Thyroid gland (tissue), 4 donors: ENCODE results near the gene OST4. TPM values are rescaled to one million over a fixed set of nuclear protein-coding genes. Genes with fewer than 3 reads are reported as not detected.

Experiments used
- DNase-seq, 2 donors: peaks; one replicate each; pipeline ENCODE4 v3.0.0-alpha.2; 2019
- H3K27ac ChIP-seq, 3 donors: fragments of 200-600 bp; sonication (generic); 1 replicate in 2 of 3; 2 replicates in 1 of 3; pipeline ENCODE4 v1.5.1; 2016 to 2019; ENCODE audit warnings: mild to moderate bottlenecking in 1 of 3, moderate library complexity in 1 of 3
- H3K27me3 ChIP-seq: fragments of 200-600 bp; sonication (generic); one replicate; pipeline ENCODE4 v1.5.1; 2019
- H3K36me3 ChIP-seq, 2 donors: fragments of 200-600 bp; sonication (generic); one replicate each; pipeline ENCODE4 v1.5.1; 2016 to 2019
- H3K4me1 ChIP-seq, 2 donors: fragments of 200-600 bp; sonication (generic); one replicate each; pipeline ENCODE4 v1.5.1; 2017 to 2019
- H3K4me3 ChIP-seq, 3 donors: fragments of 200-600 bp; sonication (generic); replicated peaks in 1 of 3; 1 replicate in 2 of 3; 2 replicates in 1 of 3; pipeline ENCODE4 v1.5.1; 2016; ENCODE audit warnings: mild to moderate bottlenecking in 1 of 3
- H3K9me3 ChIP-seq: fragments of 200-600 bp; sonication (generic); one replicate; pipeline ENCODE4 v1.5.1; 2017
- CTCF ChIP-seq, 6 experiments: fragments of 200-600 bp in 3 of 6; fragments of 450-650 bp in 3 of 6; sonication (generic) in 3 of 6; IDR thresholded peaks; one replicate each; pipeline ENCODE4 v1.5.1; 2016 to 2019; ENCODE audit warnings: antibody characterized with exemption in 6 of 6, mild to moderate bottlenecking in 2 of 6, inconsistent platforms in 1 of 6, moderate library complexity in 1 of 6
- POLR2A ChIP-seq, 2 donors: fragments of 450-650 bp; IDR thresholded peaks; one replicate each; pipeline ENCODE4 v1.6.1; 2017; ENCODE audit warnings: antibody characterized with exemption in 2 of 2, mild to moderate bottlenecking in 2 of 2, moderate library complexity in 1 of 2
- WGBS, 2 donors: methylation state at CpG; one replicate each; pipeline ENCODE4 v1.1.5; 2017; 5-methylcytosine and 5-hydroxymethylcytosine counted together
- intact Hi-C: fragments of 100-400 bp; cut with DNase I; formaldehyde crosslinking; loops from one replicate; pipeline ENCODE4 v1.15.1; 2023
- total RNA-seq, 4 donors: library from RNA; depleted of rRNA; stranded (reverse); fragments of >200 nt; gene quantifications; one replicate each; pipeline ENCODE4 v1.2.3, GENCODE V29; 2016

OST4 gene
- total RNA-seq, 4 donors from 2014 or later, result 235 to 467 (median 261) TPM

GRCh38 chr2:27084297-27085061 lies 13.0 kb upstream of the OST4 start:
- Histone ChIP-seq H3K4me3 (no peak overlapping the region), H3K36me3 (no peaks in the 10 kb centered on the region), H3K9me3 (no peaks in the 10 kb centered on the region), H3K4me1 (peaks cover 24 to 30% of the 10 kb centered on the region in 2 donors), H3K27ac (no peak overlapping the region), H3K27me3 (no peaks in the 10 kb centered on the region)
- WGBS, 2 donors, result 69 to 95% methylated on average over 5 of the region's 6 CpGs
- intact Hi-C loops, result loop anchor here (5.0 kb wide), 1 partner anchor 122 kb away; no protein-coding TSS in a partner anchor
- TF ChIP-seq POLR2A (IDR thresholded peaks at IDR 0.05), result no peak
- TF ChIP-seq CTCF (IDR thresholded peaks at IDR 0.05), result no peak
- no peak for DNase-seq

GRCh38 chr2:27083410-27084296 lies 12.2 kb upstream of the OST4 start:
- 89 to 93% methylated on average over 11 to 20 of the region's 20 CpGs for WGBS, 2 donors

GRCh38 chr2:27082773-27083409 lies 11.4 kb upstream of the OST4 start:
- intact Hi-C loops, result no loop called here
- TF ChIP-seq POLR2A (IDR thresholded peaks at IDR 0.05), result no peak
- TF ChIP-seq CTCF (IDR thresholded peaks at IDR 0.05), result no peak
- Histone ChIP-seq H3K9me3 (no peaks in the 10 kb centered on the region), H3K4me3 (no peak overlapping the region), H3K4me1 (peaks cover 24 to 30% of the 10 kb centered on the region in 2 donors), H3K27ac (no peak overlapping the region), H3K36me3 (no peaks in the 10 kb centered on the region), H3K27me3 (no peaks in the 10 kb centered on the region)
- 87 to 89% methylated on average over 12 to 13 of the region's 27 CpGs for WGBS, 2 donors
- no peak for DNase-seq

More at GRCh38 chr2:27083410-27084296, 12.2 kb upstream of the OST4 start:
- no peak overlapping the region for H3K4me3 ChIP-seq
- no peaks in the 10 kb centered on the region for H3K9me3 ChIP-seq
- no peak for DNase-seq
- no peak overlapping the region for H3K27ac ChIP-seq
- TF ChIP-seq CTCF (IDR thresholded peaks at IDR 0.05) (no peak), POLR2A (IDR thresholded peaks at IDR 0.05) (no peak)
- intact Hi-C loops, result no loop called here
- no peaks in the 10 kb centered on the region for H3K27me3 ChIP-seq
- no peaks in the 10 kb centered on the region for H3K36me3 ChIP-seq
- H3K4me1 ChIP-seq, result peaks cover 24 to 30% of the 10 kb centered on the region in 2 donors

- no peaks in the 10 kb centered on the region for H3K36me3 ChIP-seq
- no peak for TF ChIP-seq POLR2A (IDR thresholded peaks at IDR 0.05)
- TF ChIP-seq CTCF (IDR thresholded peaks at IDR 0.05), result no peak
- H3K4me3 ChIP-seq, result no peak overlapping the region
- no peaks in the 10 kb centered on the region for H3K27me3 ChIP-seq
- peaks cover 20 to 28% of the 10 kb centered on the region in 2 donors for H3K4me1 ChIP-seq
- no peaks in the 10 kb centered on the region for H3K9me3 ChIP-seq
- WGBS, 2 donors, result 90 to 93% methylated on average over 23 to 24 of the region's 38 CpGs
- intact Hi-C loops, result no loop called here
- H3K27ac ChIP-seq, result peak overlapping the region in 2 of 3 donors; percentile 38 to 67
- no peak for DNase-seq
Observed at GRCh38 chr2:27081984-27082772, 10.7 kb upstream of the OST4 start.
